ENCODE measurements around the gene CALB2.

The CALB2 gene

DNA sequence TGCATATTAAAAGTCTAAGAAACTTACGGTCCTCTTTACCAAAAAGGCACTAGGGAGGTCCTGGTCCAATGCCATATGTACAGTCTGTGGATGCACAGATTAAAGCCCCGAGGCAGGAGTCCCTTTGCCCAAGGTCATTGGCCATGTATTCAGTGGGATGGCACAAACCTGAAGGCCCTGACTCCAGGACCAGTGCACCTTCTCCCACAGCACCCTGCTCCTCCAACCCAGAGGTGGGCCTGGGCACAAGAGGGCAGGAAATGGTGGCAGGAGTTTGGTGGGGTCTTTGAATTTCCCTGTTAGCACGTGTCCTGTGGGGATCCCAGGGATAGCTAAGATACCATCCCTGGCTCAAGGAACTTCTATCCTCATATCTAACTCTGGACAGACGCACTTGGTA lies 54.8 kb downstream of the CALB2 start:
- FAIRE-seq, result no peak
- no peak for TF ChIP-seq SPI1 (IDR thresholded peaks at IDR 0.05; ENCODE audit: low read depth, low read length)
- no peak for DNase-seq (ENCODE audit: insufficient read length, low spot score)

DNA sequence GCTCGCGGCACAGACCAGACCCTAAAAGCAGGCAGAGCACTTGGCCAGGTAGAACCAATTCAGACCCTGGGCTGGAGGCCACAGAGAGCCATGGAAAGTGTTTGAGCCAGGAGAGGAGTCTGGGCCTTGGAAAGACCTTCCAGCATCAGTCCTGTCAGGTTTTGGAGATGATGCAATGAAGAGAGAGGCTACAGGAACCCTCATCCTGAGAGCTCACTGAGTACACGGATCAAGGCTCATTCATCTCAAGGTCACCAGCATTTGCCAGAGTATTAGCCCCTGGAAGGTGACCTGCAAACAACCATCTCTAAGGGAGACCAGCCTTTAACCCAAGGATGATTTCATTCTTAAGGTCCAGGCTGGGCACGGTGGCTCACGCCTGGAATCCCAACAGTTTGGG lies 55.5 kb downstream of the CALB2 start:
- no peak for FAIRE-seq

DNA sequence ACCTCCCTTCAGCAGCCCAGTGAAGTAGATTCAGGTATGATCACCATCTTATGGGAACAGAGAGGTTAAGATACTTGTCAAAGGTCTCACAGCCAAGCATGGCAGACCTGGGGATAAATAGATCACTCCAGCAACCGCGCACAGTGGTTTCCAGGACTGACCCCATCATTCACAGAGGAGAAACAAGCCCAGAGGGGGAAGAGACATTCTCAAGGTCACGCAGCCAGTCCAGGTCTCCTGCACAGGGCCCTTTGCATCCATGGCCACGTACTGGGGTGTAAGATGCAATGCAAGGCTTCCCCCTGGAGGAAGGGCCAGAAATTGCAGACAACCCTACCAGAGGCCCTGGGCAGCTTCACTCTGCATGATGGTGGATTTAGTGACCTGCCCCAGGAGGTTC lies 63.4 kb downstream of the CALB2 start:
- TF ChIP-seq PAX5 (IDR thresholded peaks at IDR 0.05; ENCODE audit: insufficient read depth, low read length, severe bottlenecking) (no peak), POU2F2 (IDR thresholded peaks at IDR 0.05; ENCODE audit: low read depth, low read length) (no peak), POLR2AphosphoS5 (IDR thresholded peaks at IDR 0.05; ENCODE audit: low read depth, low read length) (no peak), TAF1 (IDR thresholded peaks at IDR 0.05; ENCODE audit: low read depth, low read length) (no peak), SPI1 (IDR thresholded peaks at IDR 0.05; ENCODE audit: low read depth, low read length) (no peak), POLR2A (IDR thresholded peaks at IDR 0.05; ENCODE audit: low read depth, low read length) (no peak)
- no peak for FAIRE-seq
- no peak for DNase-seq (ENCODE audit: insufficient read length, low spot score)

More for the DNA sequence above, 55.5 kb downstream of the CALB2 start:
- no peak for DNase-seq (ENCODE audit: insufficient read length, low spot score)
- TF ChIP-seq POLR2AphosphoS5 (IDR thresholded peaks at IDR 0.05; ENCODE audit: low read depth, low read length) (no peak), TAF1 (IDR thresholded peaks at IDR 0.05; ENCODE audit: low read depth, low read length) (no peak), POLR2A (IDR thresholded peaks at IDR 0.05; ENCODE audit: low read depth, low read length) (no peak), PAX5 (IDR thresholded peaks at IDR 0.05; ENCODE audit: insufficient read depth, low read length, severe bottlenecking) (no peak), POU2F2 (IDR thresholded peaks at IDR 0.05; ENCODE audit: low read depth, low read length) (no peak), SPI1 (IDR thresholded peaks at IDR 0.05; ENCODE audit: low read depth, low read length) (no peak)

DNA sequence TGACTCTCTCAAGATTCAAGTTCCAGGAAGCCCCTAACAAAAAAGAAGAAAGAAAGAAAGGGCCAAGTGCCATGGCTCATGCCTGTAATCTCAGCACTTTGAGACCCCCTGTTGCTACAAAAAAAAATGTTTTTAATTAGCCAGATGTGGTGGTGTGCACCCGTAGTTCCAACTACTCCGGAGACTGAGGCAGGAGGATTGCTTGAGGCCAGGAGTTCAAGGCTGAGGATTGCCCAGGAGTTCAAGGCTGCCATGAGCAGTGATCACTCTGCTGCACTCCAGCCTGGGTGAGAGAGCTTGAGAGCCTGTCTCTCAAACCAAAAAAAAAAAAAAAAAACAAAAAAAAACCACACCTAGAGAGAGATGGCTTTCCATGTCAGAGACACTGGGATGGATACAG lies 64.5 kb downstream of the CALB2 start:
- TF ChIP-seq POLR2A (IDR thresholded peaks at IDR 0.05; ENCODE audit: low read depth, low read length) (no peak), PAX5 (IDR thresholded peaks at IDR 0.05; ENCODE audit: insufficient read depth, low read length, severe bottlenecking) (no peak), TAF1 (IDR thresholded peaks at IDR 0.05; ENCODE audit: low read depth, low read length) (no peak), POU2F2 (IDR thresholded peaks at IDR 0.05; ENCODE audit: low read depth, low read length) (no peak)
- FAIRE-seq (no peak), DNase-seq (ENCODE audit: insufficient read length, low spot score) (no peak)

DNA sequence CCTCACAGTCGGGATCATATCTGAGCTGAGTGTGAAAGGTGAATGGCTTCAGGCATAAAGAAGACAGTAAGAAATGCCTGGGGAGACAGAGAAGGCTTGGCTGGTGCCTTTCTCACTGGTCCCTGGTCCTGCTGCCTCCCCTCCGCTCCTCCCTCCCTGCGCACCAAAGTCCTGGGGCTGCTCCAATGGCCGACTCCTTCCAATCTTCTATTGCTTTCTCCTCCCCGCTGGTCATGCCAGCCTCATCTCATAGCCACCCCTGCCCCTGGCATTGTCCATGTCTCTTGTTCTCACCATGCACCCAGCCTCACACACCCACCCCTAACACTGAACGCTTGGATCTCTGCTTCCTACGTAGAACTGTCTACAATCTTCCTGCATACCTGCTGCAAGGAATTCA lies 65.3 kb downstream of the CALB2 start:
- no peak for FAIRE-seq
- TF ChIP-seq POU2F2 (IDR thresholded peaks at IDR 0.05; ENCODE audit: low read depth, low read length) (no peak), SPI1 (IDR thresholded peaks at IDR 0.05; ENCODE audit: low read depth, low read length) (no peak), TAF1 (IDR thresholded peaks at IDR 0.05; ENCODE audit: low read depth, low read length) (no peak), POLR2A (IDR thresholded peaks at IDR 0.05; ENCODE audit: low read depth, low read length) (no peak), POLR2AphosphoS5 (IDR thresholded peaks at IDR 0.05; ENCODE audit: low read depth, low read length) (no peak), PAX5 (IDR thresholded peaks at IDR 0.05; ENCODE audit: insufficient read depth, low read length, severe bottlenecking) (no peak)
- DNase-seq (ENCODE audit: insufficient read length, low spot score), result no peak

DNA sequence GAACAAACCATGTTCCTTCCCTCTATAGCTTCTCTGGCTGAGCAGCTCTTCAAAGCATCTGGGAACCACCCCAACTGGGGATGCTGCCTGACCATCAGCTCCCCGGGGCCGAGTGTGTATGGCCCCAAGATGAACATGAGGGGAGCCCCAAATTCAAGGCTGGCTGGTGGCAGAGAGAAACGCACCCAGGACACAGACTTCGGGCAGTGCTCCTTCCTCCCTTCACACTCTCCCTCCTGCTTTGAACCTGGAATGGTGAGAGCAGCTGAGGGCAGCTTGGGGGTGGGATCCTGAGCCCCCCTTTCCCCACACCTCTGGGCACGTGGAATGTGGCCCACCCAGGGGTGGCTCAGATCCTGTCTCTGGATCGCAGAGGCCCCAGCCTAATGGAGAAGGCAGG lies 66.1 kb downstream of the CALB2 start:
- no peak for TF ChIP-seq TAF1 (IDR thresholded peaks at IDR 0.05; ENCODE audit: low read depth, low read length)
- no peak for TF ChIP-seq POLR2A (IDR thresholded peaks at IDR 0.05; ENCODE audit: low read depth, low read length)
- no peak for TF ChIP-seq POLR2AphosphoS5 (IDR thresholded peaks at IDR 0.05; ENCODE audit: low read depth, low read length)
- no peak for TF ChIP-seq PAX5 (IDR thresholded peaks at IDR 0.05; ENCODE audit: insufficient read depth, low read length, severe bottlenecking)
- no peak for TF ChIP-seq SPI1 (IDR thresholded peaks at IDR 0.05; ENCODE audit: low read depth, low read length)
- no peak for TF ChIP-seq POU2F2 (IDR thresholded peaks at IDR 0.05; ENCODE audit: low read depth, low read length)
- FAIRE-seq (no peak), DNase-seq (ENCODE audit: insufficient read length, low spot score) (no peak)

DNA sequence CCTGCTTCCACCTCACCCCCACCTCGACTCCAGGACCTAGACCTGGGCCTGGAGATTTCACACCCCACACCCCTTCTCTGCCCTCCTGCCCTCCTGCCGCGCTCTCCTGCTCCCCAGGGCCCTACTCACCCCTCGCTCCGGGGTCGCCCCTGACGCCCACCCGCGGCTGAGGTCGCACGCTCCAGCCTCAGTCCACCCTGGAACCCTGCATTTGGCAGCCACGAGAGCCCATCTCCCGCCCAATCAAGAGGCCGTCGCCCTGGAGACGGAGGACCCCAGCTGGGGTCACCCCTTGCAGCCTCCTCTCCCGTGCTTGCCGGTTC lies 67.2 kb downstream of the CALB2 start:
- no peak for FAIRE-seq

DNA sequence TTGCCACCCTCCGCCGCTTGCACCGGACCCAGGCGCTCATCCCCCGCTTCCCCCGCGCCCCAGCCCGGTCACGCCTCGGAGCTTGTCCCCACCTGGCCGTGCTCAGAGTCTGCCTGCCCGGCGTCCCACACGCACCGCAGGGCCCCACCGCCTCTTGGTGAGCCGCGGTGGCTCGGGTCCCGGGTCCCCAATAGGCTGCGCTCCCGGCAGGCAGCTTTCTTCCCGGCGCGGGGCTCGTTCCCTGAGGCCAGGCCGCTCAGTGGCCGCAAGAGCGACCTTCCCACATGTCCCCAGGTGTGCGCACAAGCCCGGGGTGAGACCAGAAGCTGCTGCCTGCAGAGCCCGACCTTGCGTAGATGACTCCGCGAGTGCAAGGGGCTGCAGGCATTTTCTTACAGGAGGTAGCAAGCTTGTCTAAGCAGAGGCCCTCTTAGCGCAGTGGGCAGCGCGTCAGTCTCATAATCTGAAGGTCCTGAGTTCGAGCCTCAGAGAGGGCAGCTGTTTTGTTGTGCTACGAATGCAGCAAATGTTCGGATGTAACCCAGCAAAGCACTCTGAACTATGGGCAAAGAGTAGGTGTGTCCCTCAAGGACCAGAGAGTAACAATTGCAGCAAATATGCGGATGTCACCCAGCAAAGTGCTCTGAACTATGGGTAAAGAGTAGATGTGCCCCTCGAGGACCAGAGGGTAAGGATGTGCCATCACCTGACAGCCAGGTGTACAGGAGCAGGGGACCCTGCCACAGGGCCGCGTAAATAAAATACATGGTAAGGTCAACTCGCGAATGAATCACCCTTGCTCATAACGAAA lies 67.8 kb downstream of the CALB2 start:
- TF ChIP-seq TAF1 (IDR thresholded peaks at IDR 0.05; ENCODE audit: low read depth, low read length) (no peak), PAX5 (IDR thresholded peaks at IDR 0.05; ENCODE audit: insufficient read depth, low read length, severe bottlenecking) (no peak)
- FAIRE-seq (peak; percentile 92), DNase-seq (ENCODE audit: insufficient read length, low spot score) (peak; percentile 66)

More for the DNA sequence above, 67.2 kb downstream of the CALB2 start:
- DNase-seq (ENCODE audit: insufficient read length, low spot score), result no peak
- no peak for TF ChIP-seq TAF1 (IDR thresholded peaks at IDR 0.05; ENCODE audit: low read depth, low read length)
- no peak for TF ChIP-seq POLR2AphosphoS5 (IDR thresholded peaks at IDR 0.05; ENCODE audit: low read depth, low read length)
- TF ChIP-seq SPI1 (IDR thresholded peaks at IDR 0.05; ENCODE audit: low read depth, low read length), result no peak
- no peak for TF ChIP-seq POLR2A (IDR thresholded peaks at IDR 0.05; ENCODE audit: low read depth, low read length)

DNA sequence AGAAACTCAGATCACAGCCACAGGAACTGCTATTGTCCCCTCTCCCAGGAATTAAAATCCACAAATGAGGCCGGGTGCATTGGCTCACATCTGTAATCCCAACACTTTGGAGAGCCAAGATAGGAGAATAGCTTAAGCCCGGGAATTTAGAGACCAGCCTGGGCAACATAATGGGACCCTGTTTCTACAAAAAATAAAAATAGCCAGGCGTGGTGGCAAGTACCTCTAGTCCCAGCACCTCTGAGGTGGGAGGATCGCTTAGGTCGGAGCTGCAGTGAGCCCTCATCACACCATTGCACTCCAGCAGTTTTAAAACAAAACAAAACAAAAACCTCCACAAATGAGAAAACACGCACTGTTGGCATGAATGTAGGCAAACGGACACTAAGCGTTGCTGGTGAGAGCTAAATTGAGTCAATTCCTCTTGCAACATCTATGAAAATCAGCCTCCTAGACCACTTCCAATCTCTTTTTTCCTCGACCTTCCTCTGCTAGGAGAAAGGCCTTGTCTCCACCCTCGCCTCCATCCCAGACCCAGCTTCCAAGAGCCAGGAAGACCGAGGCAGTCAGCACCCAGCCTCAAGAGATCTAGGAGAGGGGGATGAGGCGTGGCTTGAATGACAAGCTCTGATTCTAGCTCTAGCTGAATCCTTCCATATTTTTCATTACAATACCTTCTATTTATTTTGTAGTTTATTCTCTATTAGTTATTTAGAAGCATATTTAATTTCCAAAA lies 68.5 kb downstream of the CALB2 start:
- FAIRE-seq (no peak), DNase-seq (ENCODE audit: insufficient read length, low spot score) (no peak)
- TF ChIP-seq POU2F2 (IDR thresholded peaks at IDR 0.05; ENCODE audit: low read depth, low read length) (no peak), SPI1 (IDR thresholded peaks at IDR 0.05; ENCODE audit: low read depth, low read length) (no peak), PAX5 (IDR thresholded peaks at IDR 0.05; ENCODE audit: insufficient read depth, low read length, severe bottlenecking) (no peak), TAF1 (IDR thresholded peaks at IDR 0.05; ENCODE audit: low read depth, low read length) (no peak), POLR2AphosphoS5 (IDR thresholded peaks at IDR 0.05; ENCODE audit: low read depth, low read length) (no peak), POLR2A (IDR thresholded peaks at IDR 0.05; ENCODE audit: low read depth, low read length) (no peak)

DNA sequence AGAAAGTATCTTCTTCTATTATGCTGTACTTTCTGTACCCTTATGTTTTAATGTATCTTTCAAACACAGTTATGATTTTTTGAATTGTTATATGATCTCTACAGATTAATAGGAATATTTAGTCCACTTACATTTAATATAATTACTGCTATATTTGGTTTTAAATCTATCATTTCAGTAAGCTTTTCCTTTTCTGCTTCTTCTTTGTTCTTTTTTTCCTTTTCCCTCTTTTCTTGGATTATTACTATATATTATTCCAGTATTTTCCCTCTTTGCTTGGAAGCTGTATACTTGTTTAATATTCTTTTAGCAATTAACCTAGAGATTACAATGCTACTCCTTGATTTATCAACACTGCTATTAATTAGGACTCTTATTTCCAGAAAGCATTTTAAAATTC lies 69.9 kb downstream of the CALB2 start:
- FAIRE-seq (no peak), DNase-seq (ENCODE audit: insufficient read length, low spot score) (no peak)
- TF ChIP-seq POLR2AphosphoS5 (IDR thresholded peaks at IDR 0.05; ENCODE audit: low read depth, low read length), result no peak
- no peak for TF ChIP-seq SPI1 (IDR thresholded peaks at IDR 0.05; ENCODE audit: low read depth, low read length)
- no peak for TF ChIP-seq POU2F2 (IDR thresholded peaks at IDR 0.05; ENCODE audit: low read depth, low read length)
- no peak for TF ChIP-seq POLR2A (IDR thresholded peaks at IDR 0.05; ENCODE audit: low read depth, low read length)
- TF ChIP-seq TAF1 (IDR thresholded peaks at IDR 0.05; ENCODE audit: low read depth, low read length), result no peak
- TF ChIP-seq PAX5 (IDR thresholded peaks at IDR 0.05; ENCODE audit: insufficient read depth, low read length, severe bottlenecking), result no peak

Measured in GM12891 (cell line).